HG03460 (cell line): ENCODE measurements around the gene APBB2.

Experiments
- ATAC-seq: cut with Tn5 transposase; IDR thresholded peaks from one replicate; pipeline ENCODE4 v1.9.1; 2021; ENCODE audit not compliant: unreplicated experiment

Gene APBB2

DNA sequence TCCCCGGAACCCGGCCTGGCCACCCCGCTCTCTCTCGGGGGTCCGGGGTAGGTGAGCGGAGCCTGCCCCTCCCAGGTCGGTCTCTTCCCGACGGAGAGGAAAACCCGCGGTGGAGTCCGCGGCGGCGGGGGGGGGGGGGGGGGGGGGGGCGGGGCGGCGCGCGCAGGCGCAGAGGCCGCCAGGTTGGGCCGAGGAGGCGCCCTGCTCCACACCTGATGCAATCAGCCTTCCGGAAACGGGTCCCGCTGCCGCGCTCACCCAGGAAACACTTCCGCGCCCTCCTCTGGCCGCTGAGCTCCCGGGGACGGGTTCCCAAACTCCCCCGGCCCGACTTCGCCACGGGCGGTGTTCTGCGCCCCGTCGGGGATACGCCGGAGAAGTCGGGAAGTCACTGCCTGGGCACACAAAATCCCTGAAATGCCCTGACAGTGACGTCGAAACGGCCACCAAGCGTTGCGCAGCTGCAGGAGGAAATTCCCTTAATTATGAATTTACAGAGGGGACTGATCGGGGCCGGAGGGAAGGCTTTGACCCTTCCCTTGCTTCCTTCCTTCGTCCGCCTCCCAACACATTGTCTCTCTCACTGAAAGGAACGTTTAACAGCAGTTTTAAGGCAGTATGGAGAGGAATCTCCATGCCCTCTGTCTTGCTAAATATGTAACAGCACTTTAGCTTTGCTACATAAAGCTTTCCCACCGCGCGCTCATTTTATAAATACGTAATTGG lies 2.1 kb upstream of the APBB2 start:
- peak; percentile 61 for ATAC-seq

DNA sequence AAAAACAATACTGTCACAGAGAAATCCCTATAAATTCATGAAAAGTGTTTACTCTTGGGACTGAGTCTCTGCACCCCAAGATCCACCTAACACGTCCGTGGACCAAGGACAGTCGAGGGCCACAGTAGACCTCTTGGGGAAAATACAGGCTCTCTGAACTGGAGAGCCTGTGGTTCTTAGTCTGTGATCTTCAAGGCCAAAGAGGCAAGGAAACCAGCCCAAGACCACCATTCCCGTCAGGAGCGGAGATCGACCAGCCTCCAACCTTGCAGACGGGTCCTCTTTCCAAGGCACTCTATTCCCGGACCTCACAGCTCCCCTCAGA lies 1.6 kb upstream of the APBB2 start:
- ATAC-seq: no peak

DNA sequence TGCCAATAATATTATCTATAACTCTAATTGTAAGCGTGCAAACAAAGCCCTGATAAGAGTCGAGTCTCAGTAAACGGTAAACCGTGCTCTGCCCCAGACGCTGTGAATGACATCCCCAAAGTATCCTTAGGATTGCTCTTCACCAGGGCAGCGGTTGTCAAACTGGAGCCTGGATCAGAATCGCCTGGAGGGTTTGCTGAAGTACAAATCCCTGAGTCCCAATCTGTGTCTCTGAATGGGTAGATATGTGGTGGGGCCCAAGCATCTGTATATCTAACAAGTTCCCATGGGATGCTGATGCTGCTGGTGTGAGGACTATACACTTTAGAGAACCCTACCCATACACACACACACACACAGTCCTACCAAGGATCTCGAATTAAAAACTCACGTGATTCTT lies 813 bp upstream of the APBB2 start:
- ATAC-seq: no peak

DNA sequence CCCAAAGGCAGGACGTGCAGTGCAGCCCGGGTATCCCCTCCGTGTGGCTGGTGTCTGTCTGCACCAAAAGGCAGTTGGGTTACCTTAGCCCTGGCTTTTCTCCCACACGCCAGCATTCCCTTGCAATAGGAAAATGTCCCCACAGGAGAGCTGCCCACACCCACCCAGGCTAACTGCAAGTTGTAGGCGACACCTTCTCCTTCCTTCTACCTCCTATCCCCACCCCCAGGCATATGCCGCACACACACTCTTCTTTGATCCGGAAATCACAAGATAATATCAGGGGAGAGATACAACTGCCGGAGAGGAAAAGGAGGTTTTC lies 444 bp upstream of the APBB2 start:
- peak; percentile 1 for ATAC-seq

DNA sequence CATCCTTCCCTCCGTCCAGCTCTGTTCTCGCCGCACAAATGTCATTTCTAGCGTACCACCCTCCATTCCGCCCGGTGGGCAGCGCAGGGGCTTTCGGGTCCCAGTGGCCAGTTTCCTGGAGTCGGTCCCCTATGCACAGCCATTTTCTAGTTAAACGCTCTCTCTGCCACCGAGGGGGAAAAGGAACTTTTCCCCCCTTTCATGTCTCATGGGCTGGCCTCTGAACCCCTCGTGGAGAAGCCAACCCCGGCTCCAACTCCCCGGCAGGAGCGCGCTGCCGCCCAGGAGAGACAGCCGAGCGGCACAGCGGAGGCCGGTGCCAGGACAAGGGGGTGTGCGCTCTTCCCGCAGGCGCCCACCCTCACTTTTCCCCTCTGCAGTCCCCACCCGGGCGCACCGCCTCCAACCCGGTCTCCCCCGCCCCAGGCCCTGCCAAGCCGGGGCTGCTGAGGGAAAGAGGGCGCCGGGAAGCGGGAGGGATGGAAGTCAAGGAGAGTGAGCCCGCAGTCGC lies 662 bp downstream of the APBB2 start:
- ATAC-seq: no peak

DNA sequence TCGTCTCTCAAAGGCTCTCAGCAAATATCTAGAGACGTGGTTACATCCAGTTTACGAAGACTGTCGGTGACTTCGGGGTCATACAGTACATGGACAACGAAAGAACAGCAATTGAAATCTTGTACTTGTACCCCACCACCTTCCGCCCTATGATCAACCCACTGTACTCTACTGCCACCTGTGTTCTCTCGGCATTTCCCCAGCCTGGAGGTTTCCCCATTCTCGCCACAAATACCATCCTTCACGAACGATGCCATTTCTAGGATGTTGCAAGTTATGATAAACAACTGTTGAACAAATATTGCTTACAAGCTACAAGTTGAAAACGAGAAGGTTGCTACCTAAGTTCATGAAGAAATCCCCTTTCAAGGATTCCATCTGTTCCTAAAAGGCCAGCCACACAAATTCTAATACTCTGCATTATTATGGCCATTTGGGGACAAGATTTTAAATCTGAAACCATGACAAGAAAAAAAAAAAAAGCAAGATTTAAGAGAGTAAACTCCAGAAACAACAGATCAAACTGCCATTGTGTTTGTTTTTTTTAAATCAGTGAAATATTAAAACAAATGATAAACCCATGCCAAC lies 1.6 kb downstream of the APBB2 start:
- ATAC-seq: no peak

DNA sequence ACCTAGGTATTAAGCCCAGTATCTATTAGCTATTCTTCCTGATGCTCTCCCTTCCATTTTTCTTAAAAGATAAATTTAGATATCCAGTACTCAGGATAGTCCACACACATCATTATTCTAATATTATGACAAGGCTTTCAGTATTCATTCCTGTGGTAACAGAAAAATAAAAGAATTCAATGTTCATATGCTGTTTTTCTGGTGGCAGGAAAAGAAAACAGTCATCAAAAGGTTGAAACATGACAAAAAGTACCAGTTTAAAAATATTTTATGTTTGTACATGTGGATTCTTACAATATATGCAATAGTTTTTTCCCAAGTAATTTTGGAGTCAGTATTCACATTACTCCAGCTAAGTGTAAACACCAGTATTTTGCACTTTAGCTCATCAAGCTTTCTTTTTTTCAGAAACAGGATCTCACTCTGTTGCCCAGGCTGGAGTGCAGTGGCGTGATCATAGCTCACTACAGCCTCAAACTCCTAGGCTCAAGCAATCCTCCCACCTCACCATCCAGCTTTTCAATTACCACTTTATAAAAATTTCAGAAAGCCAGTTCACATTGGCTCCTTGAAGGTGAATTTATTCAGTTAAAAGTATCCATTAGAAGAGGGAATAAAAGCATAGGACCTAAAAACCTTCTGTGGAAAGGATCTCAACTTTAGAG lies 2.3 kb downstream of the APBB2 start:
- no peak for ATAC-seq

DNA sequence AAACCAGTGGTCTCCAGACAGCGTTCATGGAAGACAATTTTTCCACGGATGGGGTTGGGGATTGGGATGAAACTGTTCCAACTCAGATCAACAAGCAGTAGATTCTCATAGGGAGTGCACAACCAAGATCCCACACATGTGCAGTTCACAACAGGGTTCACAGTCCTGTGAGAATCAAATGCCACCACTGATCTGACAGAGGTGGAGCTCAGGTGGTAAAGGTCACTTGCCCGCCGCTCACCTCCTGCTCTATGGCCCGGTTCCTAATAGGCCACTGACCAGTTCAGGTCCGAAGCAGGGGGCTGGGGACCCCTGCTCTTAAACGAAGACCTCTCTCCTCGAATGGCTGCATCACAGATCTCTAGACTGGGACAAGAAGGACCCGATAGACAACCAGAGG lies 4.4 kb downstream of the APBB2 start:
- ATAC-seq: no peak

DNA sequence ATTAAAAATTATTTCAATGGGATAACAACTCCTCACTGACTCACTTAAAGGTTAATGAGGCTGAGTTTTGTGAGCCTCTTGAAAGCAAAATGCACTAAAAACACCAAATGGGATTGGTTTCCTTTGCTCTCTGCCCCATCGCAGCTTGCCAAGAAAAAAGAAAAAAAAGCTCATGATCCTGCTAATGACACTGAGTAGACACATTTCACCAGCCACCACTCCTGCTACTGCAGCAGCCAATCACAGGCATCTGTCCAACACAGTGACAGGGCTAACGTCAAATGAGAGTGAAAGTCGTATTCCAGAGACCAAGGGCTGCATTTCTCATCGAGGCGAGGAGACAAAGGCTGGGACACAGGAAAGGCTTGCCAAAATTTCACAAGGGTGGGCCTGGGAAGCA lies 5.2 kb downstream of the APBB2 start:
- no peak for ATAC-seq

DNA sequence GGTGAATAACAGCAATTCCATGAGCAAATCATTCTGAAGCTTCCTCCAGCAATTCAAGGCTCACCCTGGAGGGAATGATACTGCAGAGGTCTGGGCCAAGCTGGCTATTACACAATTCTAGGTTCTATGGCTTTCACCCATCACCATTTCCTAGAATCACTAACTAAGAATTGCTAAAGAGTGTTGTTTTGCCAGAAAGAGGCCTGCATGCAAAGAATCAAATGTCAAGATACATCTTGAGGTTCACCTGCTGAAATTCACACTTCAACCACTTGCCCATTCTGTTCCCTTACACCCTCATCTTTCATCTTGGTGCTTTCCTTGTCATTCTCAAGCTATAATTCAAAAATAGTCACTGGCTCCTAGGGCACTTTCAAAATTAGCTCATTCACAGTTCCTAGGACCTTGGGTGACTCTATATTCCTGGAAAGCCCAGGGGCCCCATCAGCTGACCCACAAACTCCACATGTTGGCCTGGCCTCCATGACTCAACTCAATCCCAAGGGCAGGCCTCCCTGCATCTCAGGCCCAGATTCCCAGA lies 7.0 kb downstream of the APBB2 start:
- no peak for ATAC-seq

DNA sequence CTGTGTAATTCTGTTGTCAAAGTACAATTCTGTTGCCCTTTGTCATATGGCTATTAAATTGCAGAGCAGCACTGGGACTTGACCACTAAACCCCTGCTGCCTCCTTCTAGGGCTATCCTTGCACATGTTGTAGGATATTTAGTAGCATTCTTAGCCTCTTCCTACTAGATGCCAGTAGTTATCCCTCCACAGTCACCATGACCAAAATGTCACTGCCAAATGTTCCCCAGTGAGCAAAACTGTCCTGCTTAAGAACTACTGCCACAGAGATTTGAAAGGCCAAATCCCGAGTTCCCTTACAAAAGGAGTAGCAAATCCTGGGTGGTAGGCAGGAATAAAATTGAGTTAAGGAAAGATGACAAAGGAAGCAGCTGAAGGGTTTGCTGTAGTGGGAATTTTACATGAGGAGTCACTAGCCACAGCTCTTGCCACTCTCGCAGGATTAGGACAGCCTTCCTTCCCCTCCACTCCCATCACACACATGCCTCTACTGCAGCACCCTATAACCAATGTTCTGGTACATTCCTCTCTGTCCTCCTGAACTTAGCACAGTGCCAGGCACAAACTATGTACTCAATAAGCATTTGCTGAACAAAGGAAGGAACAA lies 8.4 kb downstream of the APBB2 start:
- no peak for ATAC-seq

DNA sequence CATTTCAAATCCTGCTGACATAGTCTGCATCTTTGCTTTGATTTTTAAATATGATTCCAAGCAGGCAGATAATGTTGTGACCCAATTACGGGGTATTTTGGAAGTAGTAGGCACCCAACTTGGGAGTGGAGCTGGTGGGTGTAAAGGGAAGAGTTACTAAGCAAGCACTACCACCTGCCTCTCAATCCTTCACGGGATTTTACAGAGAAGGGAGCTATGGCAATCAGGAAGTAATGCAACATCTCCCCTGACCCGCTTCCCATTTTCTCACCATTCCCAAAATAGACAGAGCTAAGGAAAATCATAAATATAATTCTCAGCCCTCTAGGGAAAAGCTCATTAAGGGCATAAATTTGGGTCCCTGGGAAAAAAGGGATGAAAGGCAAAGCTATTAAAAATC lies 9.2 kb downstream of the APBB2 start:
- no peak for ATAC-seq

DNA sequence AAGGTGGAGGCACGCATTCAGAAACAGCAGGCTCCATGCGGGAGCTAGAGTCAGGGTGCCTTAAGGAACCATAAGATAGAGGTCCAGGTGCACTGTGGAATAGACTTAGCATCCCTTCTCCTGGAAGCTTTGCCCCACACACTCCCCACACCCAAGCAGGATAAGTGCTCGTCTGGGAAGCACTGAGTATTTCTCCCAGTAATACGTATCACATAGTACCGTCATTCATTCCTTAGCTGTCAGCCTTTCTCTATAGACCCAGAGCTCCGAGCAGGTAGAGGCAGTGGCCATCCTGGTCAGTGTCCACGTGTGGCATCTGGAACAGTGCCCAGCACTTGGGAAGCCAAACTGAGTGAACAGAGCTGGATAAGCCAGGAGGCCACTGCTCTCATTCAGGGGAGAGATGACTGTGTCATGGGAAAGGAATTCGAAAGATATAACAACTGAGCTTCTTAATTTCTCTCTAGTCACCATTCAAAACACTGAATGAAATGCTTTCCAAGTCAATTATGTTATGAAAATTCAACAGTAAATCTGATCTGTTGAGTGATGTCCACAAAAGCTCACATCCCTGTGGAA lies 9.9 kb downstream of the APBB2 start:
- no peak for ATAC-seq

DNA sequence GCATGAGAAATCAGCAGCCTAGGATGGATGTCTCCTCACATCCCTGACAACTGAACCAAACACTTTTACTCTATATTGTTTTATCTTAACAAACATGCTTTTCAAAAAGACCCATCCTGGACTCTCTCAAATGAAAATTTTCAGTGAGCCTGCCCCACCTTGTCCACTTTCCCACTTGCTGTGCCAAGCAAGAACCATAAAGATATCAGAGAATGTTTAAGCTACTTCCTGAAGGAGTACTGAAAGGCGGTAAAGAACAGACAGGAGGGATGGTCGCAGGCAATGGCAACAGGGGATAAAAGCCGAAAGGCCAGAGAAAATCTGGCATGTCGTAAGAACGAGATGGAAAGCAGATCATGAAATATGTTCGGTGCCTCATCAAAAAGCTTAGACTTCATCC lies 10.5 kb downstream of the APBB2 start:
- no peak for ATAC-seq

DNA sequence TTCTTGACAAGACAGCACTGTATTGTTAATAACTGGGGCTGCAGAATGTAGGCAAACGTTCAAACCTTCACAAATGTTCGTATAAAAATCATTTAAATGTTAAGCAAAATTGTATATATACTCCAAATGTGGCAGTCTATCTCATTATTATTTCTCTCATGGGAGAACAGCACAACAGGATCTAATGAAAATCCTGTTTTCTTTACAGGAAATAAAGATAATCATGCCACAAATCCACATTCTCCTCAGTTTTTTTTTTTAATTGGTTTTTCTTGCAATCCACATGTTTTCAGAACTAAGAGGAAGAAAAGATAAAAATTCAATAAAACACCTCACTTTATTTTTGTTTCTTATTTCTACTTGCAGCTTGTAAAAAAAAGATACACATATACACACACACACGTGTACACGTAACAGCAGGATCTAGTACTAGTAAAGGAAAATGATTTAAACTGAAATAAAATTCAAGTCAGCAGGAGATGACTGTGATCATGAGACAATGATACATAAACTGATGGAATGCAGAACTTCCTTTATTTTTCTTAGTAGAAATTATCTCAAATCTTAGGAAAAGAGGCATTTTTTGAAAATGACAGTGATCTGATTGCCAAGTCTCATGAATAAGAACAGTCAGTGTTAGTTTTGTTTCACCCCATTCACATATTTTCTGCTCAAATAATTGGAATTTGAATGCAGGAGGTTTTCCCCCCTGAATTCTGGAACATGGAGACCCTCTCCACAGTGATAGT lies 11.3 kb downstream of the APBB2 start:
- no peak for ATAC-seq

DNA sequence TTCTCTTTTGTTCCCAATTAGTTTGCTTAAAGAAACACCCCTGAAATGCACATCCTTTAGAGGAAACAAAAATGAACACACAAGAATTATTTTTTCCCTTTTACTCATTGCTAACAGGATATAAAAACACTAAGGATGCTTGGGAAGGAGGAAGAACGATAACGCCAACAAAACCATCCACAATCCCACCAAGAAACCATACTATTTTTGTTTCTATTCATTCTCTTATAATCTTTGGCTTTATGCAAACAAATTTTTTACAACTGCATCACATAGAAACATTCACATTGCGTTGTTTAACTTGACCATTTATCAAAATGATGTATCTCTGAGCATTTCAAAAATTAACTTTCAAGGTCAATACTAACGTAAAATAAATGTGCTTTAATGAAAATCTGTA lies 12.0 kb downstream of the APBB2 start:
- ATAC-seq: no peak

DNA sequence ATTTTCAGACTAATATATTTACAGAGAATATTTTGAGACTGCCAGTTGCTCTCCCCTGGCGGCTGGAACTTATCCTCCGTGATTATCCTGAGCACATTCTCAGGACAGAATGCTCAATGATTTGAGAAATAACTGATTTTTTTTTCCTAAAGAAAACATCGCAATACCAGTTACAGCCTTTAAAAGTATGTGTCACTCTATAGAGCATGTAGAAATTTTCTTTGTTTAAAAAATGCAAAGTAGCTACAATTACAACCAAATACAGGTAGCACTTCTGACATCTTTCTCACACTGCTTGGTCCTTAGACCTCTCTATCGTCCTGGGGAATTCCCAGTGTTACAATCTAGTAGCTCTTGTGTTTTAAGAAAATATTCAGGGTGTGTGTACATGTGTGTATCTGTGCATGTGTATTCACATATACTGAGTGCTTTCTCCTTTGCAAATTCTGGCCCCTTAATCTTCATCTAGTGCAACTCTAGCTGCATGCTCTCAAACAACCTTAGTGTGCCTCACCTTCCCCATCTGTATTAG lies 13.8 kb downstream of the APBB2 start:
- ATAC-seq: no peak

DNA sequence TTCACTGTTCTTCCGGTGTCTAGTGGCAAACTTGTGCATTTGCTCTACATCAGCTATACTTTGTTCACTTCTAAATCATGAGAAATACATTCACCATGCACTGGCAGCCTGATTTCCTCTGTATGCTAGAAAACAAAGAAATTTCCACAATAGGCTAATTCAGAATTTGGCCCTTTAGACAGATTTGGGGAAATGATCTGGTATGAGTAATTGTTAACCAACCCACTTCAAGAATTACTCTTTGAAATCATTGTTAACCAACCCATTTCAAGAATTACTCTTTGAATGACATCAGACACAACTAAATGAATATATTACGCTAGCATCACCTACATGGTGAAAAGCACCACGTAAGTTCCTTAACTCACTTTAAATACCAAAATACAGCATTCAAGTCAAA lies 14.6 kb downstream of the APBB2 start:
- no peak for ATAC-seq

DNA sequence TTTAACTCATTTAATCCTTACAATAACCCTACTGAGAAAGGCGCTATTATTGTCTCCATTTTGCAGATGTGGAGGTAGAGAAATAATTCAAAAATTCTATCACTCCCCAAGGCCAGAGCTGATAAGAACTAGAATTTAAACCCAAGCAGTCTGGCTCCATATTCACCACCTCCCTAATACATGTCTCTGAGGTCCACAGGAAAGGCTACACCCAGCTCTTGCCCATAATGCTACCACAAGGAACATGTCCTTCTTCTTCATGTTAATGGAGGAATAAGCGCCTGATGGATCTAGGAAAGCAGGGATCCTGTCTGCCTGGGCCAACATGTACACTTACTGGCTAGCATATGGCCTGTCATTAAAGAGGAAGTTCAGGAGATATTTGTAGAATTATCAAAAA lies 16.3 kb downstream of the APBB2 start:
- ATAC-seq: no peak

DNA sequence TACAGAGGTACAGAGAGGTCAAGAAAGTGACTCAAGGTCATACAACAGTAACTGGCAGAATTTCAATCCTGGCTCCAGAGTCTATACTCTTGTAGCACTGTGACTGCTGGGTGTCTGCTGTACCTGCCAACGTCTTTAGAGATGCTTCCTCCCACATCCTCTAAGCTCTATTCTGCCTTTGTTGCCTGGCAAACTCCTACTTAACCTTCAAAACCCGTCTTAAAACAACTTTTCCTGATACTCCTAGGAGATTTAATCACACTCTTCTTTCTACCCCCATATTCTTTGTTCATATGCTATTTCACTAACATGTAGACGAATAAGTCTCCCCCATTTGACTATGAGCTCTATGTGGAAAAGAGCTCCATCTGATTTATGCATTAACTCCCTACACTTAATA lies 16.8 kb downstream of the APBB2 start:
- ATAC-seq: no peak
